Fibroblast of pulmonary artery (primary cell): ENCODE data around the gene TSPAN8.
"Not testable (repeated sequence)": the region's sequence is repeated elsewhere in the genome, so short reads cannot be mapped to it uniquely, and the experiment has no call there.

Experiments used
- DNase-seq: peaks from one replicate; pipeline ENCODE4 v3.0.0-alpha.2; 2010; ENCODE audit warnings: low read depth
- H3K4me3 ChIP-seq: replicated peaks from 2 replicates; pipeline ENCODE4 v1.5.1; 2011; ENCODE audit warnings: low read depth, mild to moderate bottlenecking, control low read depth, low read length, moderate library complexity
- TF ChIP-seq, protein P1 (sequence below): IDR thresholded peaks from 2 replicates; pipeline ENCODE4 v1.5.1; 2011; ENCODE audit warnings: mild to moderate bottlenecking, control low read depth, low read length, inconsistent platforms; ENCODE audit errors: missing control alignments

The TSPAN8 gene

DNA sequence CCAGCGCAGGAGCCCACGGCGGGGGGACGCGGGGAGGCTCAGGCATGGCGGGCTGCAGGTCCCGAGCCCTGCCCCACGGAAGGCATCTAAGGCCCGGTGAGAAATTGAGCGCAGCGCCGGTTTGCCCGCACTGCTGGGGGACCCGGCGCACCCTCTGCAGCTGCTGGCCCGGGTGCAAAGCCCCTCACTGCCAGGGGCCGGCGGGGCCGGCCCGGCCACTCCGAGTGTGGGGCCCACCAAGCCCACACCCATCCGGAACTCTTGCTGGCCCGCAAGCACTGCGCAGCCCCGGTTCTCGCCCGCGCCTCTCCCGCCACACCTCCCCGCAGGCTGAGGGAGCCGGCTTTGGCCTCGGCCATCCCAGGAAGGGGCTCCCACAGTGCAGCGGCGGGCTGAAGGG, 8.5 kb upstream of the TSPAN8 start:
- DNase-seq: no peak
- TF ChIP-seq, protein P1, sequence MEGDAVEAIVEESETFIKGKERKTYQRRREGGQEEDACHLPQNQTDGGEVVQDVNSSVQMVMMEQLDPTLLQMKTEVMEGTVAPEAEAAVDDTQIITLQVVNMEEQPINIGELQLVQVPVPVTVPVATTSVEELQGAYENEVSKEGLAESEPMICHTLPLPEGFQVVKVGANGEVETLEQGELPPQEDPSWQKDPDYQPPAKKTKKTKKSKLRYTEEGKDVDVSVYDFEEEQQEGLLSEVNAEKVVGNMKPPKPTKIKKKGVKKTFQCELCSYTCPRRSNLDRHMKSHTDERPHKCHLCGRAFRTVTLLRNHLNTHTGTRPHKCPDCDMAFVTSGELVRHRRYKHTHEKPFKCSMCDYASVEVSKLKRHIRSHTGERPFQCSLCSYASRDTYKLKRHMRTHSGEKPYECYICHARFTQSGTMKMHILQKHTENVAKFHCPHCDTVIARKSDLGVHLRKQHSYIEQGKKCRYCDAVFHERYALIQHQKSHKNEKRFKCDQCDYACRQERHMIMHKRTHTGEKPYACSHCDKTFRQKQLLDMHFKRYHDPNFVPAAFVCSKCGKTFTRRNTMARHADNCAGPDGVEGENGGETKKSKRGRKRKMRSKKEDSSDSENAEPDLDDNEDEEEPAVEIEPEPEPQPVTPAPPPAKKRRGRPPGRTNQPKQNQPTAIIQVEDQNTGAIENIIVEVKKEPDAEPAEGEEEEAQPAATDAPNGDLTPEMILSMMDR: no peak
- H3K4me3 ChIP-seq: no peak overlapping the region

DNA sequence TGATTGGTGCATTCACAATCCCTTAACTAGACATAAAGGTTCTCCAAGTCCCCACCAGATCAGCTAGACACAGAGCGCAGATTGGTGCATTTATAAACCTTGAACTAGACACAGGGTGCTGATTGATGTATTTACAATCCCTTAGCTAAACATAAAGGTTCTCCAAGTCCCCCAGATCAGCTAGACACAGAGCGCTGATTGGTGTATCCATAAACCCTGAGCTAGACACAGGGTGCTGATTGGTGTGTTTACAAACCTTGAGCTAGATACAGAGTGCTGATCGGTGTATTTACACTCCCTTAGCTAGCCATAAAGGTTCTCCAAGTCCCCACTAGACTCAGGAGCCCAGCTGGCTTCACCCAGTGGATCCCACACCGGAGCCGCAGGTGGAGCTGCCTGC, 8.0 kb upstream of the TSPAN8 start:
- not testable (repeated sequence) for DNase-seq, H3K4me3 ChIP-seq

DNA sequence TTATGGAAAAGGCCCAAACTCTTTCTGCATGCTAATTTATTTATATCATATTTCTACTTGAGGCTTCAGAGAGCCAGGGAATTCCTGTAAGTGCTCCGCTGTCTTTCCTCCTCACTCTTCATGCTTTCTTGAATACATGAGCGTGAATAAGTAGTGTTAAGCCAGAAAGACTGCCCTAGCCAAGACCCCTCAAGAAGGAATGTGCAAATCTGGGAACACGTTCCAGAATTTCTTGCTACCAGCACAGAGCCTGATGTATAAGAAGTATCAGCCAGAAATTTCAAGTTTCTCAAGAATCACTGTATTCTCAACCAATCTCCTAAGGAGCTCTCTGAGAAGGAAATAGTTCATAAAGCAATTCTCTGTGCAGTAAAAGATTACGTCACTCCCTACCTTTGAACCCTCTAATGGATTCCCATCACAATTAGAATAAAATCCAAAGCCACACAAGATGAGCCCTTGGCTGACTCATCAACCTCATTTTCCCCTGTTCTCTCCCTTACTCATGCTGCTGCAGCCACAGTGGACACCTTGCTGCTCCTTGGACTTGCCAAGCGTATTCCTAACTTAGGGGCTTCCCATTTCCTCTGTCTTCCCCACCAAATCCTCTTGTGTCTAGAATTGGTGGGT, 6.9 kb upstream of the TSPAN8 start:
- DNase-seq: no peak
- no peak overlapping the region for H3K4me3 ChIP-seq
- TF ChIP-seq, protein P1: no peak

DNA sequence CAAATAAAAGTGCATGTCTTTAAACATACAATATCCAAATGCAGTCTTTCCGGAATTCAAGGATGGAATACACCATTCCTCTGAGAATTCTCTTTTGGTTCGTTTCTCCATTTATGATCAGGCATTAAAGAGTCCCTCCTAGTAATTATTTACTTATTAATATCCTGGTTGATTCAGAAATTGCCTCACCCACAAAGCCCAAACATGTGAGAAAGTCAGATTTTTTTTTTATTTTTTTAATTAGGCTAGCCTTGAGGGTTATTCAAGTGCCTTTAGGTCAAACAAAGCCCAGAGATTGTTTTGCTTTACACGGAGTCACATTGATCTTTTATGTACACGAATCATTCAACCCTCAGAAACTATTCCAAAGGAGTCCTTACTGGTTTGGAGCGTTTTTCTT, 6.4 kb upstream of the TSPAN8 start:
- TF ChIP-seq, protein P1: no peak

DNA sequence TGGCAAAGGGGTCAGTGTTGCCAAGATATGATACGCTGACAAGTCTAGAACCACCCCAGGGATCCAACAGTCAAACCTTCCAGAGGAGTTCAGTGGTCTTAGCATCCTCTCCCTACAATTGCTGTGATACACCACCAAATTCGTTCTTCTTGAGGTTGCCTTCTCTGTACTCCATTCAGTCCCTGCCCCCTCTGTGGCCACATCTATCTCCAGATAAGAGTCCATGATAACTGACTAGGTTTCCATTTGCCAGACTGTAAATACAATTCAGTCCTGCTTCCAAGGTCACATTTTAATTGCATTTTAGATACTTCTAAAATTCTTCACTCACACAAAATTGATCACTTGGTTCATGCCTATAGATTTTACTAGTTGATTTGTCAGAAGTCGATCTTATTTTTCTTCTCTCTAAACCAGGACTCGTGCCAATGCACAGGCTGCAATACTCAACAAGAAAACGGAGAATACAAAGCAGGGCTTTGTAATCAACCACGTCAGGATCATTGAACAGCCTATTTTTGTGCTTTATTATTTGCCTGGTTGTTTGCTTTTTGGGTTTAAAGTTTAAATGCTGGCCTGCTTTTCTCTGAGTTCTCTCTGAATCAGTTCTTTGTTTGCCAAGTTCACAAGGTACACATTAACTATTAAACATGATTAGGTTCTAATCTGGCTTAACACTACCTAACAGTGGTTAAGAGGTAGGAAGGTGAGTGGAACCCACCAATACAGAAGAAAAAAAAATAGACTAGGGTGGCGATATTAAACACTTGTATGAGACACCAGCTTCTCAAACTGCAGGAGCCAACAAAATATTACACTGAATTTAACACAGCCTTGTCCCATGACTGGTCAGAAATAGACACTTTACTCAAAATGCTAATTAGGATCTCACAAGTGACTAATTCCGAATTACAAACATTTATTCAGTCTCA, 5.3 kb upstream of the TSPAN8 start:
- no peak for DNase-seq
- TF ChIP-seq, protein P1: no peak
- H3K4me3 ChIP-seq: no peak overlapping the region

More for the DNA sequence above, 6.4 kb upstream of the TSPAN8 start:
- no peak for DNase-seq
- no peak overlapping the region for H3K4me3 ChIP-seq

DNA sequence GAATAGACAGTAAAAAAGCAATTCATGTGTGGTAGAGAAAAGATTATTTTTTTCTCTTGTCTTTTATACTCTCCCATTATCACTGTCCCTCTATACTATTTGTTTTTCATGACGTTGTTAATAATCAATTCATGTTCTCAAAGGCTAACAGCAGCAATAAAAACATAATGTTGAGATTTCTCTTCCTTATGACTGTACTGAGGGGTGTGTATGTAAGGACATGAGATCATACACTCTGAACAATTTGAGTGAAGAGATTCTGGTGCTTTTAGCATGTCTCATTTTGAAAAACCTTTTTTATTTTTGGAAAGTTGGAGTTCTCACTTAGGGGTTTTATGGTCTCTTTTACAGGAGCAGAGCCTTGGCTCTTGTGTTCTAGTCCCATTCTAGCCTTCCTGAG, 3.8 kb upstream of the TSPAN8 start:
- no peak overlapping the region for H3K4me3 ChIP-seq
- TF ChIP-seq, protein P1: no peak
- no peak for DNase-seq

DNA sequence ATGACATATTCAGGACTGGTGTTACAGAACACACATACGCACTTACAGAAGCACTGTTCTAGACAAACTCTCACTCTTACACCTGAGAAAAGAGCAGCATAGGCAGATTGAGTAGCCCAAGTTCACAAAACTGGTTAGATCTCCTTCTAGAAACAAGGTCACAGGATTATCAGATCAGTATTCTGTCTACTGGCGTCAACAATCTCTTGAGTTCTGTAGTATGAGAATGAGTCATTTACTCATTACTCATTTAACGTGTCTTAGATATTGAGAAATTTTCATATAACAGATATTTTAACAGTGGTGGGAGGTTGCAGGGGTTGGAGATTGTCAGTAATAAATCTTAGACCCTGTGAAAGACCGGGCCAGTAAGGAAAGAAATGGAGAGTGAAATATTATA, 2.8 kb upstream of the TSPAN8 start:
- DNase-seq: peak; percentile 38
- TF ChIP-seq, protein P1: no peak
- no peak overlapping the region for H3K4me3 ChIP-seq
